SU-DHL-6 (cell line): ENCODE data around the gene SMOC1.

Experiments used
- CTCF ChIP-seq: fragments of 200-600 bp; sonication (generic); IDR thresholded peaks from one replicate; pipeline ENCODE4 v1.5.1; 2017; ENCODE audit warnings: antibody characterized with exemption, mild to moderate bottlenecking, low read length, moderate library complexity; ENCODE audit not compliant: insufficient read depth, poor library complexity, severe bottlenecking
- EZH2phosphoT487 ChIP-seq: fragments of 200-600 bp; sonication (generic), shearing (Covaris generic); conservative IDR thresholded peaks from 2 replicates; pipeline ENCODE4 v1.6.1; 2018; ENCODE audit warnings: mild to moderate bottlenecking, antibody characterized with exemption, low read length, moderate library complexity, mixed read lengths

GRCh38 chr14:69891422-69891821 is 12.2 kb downstream of the SMOC1 start:
- TF ChIP-seq CTCF (no peak), EZH2phosphoT487 (no peak)
